Stimulated activated CD8-positive, alpha-beta memory T cell treated with anti-CD3 and anti-CD28 coated beads, Interleukin-2, amount 100 ng/mL, for 1 hour (primary cell): ENCODE results near the gene SPATA31C1.
"Not testable (repeated sequence)": the region's sequence is repeated elsewhere in the genome, so short reads cannot be mapped to it uniquely, and the experiment has no call there.

Experiments used
- DNase-seq, 2 donors: peaks; one replicate each; pipeline ENCODE4 v3.0.0-alpha.2; 2020; ENCODE audit warnings: low read depth in 2 of 2

The SPATA31C1 gene

DNA sequence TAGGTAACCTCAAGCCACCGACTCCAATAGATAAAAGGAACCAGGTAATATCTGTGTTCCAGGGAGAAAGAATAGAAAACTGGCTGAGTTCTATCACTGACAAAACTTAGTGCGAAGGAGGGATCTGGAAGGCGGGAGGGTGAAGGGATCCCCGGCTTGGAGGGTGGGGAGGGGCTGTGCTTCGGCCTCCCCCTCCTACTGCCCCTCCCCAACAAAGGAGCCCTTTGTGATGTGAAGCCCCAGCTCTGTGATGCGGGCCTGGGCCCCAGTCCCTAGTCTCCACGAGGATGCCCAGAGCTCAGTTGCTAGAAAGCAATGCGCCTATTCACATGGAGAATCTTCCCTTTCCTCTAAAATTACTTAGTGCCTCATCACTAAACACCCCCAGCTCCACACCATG is at the start of gene SPATA31C1:
SPATA31C1 (plus strand) TSS at position 301 of the 400 bp plus-strand sequence.
- DNase-seq: not testable (repeated sequence)

DNA sequence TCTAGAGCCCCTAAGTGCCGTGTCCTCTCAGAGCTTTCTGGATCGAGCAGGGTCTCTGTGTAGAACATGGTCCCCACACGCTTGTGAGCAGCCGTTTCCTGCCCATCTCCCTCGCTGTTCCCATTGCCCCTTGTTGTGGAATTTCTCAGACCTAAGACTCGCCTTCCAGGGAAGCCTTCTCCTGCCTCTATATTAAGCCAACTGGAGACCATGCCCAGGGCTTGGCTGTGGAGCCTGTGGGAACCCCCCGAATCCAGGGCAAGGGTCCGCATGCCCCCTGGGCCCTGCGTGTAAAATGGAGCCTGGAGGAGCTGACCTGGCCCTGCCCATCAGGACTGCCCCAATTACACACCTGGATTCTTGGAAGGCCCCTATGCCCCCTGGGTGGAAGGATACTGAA is 49.6 kb upstream of the SPATA31C1 start:
- DNase-seq: no peak

DNA sequence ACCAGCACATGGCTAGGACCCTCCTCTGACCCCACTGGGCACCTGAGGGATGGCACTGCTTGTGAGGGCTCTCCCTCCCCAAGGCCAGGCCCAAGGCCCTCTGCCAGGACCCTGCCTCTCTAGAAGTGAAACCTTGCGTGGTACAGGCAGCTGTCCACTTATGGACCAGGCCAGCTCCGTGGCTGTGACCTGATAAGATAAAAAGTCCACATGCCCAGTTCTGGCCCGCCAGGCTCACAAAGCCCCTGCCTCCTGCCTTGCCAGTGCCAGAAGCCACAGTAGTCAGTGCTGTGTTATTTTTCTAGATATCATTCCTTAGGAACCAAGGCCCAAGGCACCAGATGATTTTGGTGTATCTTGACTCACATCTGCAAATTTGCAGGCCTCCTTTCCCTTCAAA is 49.1 kb upstream of the SPATA31C1 start:
- DNase-seq: no peak

DNA sequence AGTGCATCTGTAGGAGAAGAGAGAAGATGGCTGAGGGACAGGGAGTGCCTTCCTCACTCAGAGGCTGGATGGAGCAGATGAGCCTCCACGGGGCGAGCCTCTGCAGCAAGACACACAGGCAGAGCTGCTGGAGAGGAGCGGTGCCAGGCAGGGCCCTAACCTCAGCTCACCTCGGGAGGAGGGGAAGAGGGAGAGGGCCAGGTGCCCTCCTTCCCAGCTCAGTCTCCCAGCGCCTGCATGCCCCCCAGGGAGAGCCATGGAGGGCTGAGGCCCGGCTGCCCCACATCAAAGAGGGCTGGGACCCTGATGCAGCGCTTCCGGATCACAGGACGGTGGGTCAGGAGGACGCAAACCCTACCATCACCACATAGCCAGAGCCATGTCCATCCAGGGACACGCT is 48.7 kb upstream of the SPATA31C1 start:
- no peak for DNase-seq

DNA sequence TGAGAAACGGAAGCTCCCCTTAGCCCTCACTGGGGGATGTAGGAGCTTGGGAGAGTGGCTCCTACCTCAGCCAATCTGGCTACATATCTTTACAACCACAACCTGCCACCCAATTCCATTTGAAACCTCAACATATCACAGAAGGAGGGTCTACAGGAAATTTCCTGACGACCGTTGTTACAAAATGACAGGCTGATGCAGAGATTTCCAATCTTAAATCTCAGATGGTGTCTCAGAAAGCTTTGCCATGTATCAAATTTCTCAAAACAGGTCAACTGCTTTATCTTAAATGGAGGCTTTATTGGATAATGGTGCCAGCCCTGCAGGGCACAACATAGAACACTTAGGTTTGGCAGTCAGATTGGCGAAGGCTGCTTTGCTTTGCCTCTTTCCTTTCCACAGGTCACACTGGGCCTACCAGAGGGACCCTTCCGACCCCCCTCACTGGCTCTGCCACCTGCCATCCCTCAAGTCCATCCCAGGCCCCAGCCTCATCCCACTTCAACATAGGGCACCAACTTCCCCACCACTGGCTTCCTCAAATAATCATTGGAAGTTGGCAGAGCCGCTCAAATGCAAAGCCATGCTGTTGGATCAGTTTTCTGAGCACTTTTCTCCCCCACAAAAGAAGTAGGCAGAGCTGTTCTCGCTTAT is 46.2 kb upstream of the SPATA31C1 start:
- no peak for DNase-seq

DNA sequence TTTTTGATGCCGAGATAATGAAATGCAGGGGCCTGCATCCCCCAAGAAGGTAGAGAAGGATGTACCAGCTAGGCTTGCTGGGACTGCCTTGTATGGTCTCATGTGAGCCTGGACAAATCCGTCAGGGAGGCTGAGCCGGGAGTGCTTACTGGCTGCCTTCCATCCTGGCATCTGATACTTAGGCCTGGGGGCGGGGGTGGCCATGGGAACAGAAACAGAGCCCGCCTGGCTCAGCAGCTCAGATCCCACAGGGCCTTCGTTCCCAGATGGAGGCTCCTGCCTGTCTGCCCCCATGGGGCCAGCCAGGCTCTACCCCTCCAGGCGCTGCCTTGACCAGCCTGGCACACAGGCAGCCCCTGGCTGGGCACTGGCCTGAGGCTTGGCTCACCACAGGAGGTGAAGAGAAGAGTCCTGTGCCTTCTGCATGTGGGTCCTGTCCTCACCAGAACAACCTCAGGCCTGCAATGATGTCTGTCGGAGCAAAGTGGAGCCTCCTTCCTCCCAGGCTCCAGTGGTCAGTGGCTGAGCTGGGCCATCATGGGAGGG is 45.6 kb upstream of the SPATA31C1 start:
- DNase-seq: no peak

DNA sequence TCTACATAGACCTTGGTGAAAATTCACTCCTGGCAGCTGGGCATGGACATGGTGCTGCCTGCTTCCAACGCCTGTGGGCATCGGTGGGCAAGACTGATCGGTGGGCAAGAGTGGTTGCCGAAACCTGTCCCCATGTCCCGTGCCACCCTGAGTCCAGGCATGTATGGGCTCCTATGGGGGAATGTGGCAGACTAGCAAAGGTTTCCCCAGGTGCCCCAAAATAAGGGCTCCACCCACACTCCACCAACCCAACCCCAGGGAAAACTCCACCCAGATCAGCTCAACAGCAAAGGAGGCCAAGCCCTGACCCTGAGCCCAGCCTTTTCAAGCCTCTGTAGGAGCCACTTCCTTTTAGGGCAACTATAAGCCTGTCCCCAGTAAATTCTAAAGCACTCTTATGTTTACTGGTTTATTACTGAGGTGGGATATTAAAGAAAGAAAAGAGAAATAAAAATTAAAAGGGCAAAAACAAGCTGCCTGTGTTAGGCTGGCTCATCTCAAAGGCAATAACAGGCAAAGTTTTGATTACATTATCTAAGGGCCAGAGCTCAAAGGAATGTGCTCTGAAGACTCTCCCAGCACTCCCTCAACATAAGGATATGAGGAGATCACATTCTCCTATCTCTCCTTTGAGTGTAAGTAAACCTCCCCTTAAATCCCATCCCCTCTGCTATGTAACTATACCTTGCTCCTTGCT is 44.0 kb upstream of the SPATA31C1 start:
- no peak for DNase-seq

DNA sequence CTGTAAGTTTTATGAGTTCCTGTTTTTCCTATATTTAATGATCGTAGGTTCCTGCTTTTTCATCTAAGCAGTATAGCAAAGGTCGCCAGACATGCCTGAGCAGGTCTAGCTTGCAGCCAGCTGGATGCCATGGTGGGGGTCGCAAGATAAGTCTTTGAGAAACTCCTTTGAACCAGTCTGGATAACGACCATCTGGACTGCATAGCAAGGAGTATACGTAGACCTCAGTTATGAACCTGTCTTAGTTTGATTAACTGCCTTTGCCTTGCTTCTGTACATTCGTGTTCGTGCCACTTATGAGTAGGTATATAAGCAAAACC is 43.5 kb upstream of the SPATA31C1 start:
- DNase-seq: no peak

DNA sequence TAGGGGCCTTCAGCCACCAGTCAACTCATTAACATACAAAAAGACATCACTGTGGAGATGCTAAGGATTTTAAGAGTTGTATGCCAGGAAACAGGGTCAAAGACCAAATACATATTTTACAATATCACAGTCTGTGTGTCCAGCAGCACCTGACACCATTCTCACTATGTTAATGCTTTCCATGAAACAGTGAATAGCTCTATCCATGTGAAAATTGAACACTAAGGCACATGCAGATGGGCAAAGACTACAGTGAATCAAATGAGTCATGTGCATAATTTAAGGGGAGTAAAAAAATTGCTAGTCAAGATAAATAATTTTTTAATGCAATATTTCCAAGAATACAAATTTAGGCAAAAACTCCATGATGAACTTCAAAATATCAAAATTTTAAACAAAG is 42.7 kb upstream of the SPATA31C1 start:
- DNase-seq: no peak

DNA sequence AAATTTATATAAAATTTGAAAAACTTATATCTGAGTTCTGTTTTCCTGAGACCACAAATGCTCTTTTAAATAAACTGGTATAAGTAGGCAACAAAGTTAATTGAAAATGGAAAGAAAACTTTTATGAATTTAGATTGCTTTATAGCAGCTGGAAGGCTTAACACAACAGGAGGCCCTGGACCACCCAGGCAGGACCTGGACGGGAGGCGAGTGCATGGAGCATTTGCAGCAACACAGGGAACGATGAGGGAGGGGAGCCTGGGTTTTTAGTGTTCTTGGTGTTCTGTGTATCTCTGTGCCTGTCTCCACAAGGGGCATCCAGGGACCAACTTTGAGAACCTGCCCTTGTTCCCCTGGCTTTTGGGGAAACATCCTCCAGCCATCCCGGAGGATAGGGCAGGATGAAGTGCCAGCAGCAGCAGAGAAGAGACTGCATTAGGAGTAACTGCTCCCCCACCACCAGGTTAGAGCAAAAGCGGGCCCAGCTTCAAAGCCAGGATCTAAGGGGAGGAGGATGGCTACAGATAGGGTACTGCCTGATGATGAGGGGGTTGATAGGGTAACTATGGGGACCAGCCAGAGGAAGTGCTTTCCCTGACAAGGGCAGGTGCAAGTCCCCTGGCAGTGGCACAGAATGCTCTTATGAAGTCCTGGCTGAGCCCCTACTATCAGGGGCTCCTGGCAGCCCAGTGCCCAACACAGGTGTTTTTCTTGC is 41.8 kb upstream of the SPATA31C1 start:
- no peak for DNase-seq

DNA sequence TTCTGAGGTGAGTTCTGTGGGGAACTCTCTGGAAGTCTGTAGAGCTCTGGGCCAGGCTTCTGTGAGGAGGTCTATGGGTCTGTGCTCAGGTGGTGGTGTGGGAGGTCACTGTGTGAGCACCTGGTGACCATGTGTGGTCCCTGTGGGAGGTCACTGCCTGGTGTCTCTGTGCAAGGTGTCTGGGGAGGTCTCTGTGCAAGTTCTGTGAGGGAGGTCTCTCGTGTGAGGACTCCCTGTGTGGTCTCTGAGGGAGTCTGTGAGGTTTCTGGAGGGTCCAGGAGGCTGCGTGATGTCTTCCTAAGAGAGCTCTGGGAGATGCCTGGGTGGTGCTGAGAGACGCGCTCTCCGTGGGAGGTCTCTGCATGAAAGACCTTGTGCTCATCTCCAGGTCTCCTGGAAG is 41.1 kb upstream of the SPATA31C1 start:
- DNase-seq: no peak

DNA sequence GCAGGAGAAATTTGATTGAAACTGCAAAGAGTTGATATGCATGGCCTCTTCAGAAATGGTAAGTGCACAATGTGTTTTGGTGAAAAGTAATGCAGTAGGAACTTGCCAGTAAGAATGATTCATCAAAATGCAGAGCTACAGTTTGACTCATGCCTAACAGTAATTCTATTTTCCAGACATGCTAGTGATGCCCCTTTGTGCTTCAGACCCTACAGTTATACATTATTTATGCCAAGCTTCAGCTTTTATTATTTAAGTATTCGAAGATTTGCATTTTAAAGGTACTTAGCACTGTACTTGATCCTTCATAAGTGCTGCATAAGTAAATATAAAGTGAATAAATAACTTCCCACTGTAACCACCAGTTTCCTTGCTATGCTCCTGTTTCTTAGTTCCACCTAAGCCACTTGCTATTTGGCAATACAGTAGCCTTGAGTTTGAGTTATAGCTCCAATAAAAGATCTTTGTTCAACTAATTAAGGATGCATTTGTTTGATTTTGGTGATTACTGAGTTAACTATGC is 38.7 kb upstream of the SPATA31C1 start:
- DNase-seq: no peak

DNA sequence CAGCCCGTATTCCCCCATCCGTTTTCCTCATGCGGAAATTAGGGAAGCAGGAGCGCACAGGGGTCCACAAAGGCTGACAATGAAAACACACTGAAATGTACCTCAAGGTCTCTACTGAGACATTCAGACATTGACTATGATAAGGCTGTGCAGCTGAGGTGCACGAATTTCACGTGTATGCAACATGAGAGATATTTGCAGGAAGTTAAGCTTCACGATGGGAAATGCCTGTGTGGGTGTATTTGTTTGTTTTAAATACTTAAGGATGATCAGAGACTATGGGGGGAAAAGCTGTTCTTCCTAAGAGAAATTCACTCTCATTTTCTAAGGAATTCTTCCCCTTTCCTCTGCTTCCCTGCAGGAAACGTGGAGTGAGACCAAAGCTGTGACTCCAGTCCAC is 37.6 kb upstream of the SPATA31C1 start:
- no peak for DNase-seq

DNA sequence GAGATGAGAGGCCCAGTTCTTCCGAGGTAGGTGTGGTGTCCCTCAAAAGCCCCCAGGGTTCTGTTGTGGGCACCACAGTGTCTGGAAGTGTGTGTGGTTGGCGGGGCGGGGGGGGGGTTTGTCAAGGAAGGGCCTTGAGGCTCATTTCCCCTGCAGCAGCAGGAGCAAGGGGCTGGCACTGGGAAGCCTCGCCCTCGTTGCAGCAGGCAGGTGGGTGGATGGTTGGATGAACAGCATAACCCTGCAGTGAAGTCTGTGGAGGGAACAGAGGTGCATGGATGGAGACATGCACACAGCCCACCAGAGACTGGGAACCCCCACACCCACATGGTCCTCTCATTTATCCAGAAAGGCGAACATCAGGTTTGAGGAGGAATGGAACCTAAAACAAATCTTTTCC is 37.1 kb upstream of the SPATA31C1 start:
- no peak for DNase-seq

DNA sequence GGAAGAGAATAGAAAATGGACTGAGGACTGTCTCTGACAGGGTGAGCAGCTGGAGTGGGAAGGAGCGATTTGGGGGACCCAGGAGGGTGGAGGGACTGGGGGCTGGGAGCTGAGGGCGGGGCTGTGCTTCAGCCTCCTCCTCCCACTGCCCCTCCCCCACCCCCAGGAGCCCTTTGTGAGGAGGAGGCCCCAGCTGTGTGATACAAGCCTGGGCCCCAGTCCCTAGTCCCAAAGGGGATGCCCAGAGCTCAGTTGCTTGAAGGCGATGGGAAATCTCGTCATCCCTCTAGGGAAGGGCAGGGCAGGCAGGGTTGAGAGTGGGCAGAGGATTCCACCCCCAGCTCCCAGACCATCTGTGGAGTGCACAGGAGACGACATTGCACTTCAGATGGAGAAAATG is 35.1 kb upstream of the SPATA31C1 start, which contains the start of gene SPATA31E1:
SPATA31E1 (plus strand) TSS at position 251 of the 400 bp plus-strand sequence; CDS start at position 266, 15 bp downstream.
- no peak for DNase-seq

DNA sequence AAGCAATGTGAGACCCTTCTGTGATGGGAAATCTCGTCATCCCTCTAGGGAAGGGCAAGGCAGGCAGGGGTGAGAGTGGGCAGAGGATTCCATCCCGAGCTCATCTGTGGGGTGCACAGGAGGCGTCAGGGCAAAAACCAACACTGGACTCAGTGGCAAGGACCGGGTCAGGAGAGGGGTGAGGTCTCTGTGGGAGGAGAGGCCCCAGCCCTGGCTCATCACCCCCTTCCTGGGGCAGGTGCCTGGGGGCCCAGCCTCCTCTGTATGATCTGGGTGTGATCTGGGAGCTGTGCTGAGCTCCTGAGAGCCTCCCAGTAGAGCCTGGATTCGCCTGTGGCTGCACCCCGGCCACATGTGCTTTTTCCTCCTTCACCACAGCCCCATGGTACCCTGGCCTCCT is 34.5 kb upstream of the SPATA31C1 start:
- no peak for DNase-seq

DNA sequence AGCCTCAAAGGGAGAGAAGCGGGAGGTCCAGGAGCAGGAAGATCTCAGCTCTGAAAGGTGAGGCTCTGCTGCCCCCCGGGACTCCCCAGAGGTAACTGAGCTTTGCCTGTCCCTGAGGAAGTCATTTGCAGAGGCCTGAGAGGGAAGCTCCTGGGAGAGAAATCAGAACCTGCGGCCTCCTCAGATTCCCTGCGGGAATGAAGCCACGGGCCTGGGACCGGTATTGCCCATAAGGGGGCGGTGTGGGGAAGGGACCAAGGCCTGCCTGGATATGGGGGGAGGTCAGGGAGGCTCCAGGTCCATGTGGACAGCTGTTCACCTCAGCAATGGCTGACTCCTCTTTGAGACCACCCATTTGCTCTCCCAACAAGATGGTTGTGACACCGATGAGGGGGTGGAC is 33.8 kb upstream of the SPATA31C1 start:
- no peak for DNase-seq

DNA sequence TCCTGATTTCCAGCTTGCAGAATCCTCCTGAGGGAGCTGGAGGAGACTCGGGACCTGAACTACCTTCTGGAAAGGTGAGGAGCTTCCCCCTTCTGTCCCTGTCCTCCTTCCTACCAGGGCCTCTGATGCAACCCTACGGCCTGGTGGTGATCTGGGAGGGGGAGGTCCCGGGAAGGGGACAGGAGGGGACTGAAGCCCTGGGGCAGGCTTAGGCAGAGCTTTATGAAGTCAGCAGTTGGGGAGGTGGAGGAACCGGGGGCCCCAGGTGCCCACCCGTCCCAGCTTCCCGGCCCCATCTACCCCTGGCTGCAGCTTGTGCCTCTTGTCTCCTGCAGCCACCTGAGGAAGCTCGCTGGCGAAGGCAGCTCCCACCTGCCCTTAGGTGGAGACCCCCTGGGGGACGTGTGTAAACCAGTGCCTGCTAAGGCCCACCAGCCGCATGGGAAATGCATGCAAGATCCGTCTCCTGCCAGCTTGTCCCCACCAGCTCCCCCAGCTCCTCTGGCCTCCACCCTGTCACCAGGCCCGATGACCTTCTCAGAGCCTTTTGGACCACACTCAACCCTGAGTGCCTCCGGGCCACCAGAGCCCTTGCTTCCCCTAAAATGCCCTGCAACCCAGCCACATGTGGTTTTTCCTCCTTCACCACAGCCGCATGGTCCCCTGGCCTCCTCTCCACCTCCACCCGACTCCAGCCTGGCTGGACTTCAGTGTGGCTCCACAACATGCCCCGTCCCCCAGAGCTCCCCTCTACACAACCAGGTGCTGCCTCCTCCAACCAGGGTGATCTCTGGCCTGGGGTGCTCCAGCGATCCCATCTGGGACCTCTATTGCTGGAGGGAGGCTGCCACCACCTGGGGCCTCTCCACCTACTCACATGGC is 32.9 kb upstream of the SPATA31C1 start:
- no peak for DNase-seq

DNA sequence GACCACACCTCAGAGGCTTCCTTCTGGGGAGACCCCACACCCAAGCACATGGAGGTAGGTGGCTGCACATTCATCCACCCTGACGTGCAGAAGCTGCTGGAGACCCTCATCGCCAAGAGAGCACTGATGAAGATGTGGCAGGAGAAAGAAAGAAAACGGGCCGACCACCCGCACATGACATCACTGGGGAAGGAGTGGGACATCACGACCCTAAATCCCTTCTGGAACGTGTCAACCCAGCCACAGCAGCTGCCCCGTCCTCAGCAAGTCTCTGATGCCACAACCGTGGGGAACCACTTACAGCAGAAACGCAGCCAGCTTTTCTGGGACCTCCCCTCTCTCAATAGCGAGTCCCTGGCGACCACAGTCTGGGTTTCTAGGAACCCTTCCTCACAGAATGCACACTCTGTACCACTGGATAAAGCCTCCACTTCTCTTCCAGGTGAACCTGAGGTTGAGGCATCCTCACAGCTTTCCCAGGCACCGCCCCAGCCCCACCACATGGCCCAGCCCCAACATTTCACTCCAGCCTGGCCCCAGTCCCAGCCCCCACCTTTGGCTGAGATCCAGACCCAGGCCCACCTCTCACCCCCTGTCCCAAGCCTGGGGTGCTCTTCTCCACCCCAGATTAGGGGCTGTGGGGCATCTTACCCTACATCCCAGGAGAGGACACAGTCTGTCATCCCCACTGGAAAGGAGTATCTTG is 32.1 kb upstream of the SPATA31C1 start:
- no peak for DNase-seq

DNA sequence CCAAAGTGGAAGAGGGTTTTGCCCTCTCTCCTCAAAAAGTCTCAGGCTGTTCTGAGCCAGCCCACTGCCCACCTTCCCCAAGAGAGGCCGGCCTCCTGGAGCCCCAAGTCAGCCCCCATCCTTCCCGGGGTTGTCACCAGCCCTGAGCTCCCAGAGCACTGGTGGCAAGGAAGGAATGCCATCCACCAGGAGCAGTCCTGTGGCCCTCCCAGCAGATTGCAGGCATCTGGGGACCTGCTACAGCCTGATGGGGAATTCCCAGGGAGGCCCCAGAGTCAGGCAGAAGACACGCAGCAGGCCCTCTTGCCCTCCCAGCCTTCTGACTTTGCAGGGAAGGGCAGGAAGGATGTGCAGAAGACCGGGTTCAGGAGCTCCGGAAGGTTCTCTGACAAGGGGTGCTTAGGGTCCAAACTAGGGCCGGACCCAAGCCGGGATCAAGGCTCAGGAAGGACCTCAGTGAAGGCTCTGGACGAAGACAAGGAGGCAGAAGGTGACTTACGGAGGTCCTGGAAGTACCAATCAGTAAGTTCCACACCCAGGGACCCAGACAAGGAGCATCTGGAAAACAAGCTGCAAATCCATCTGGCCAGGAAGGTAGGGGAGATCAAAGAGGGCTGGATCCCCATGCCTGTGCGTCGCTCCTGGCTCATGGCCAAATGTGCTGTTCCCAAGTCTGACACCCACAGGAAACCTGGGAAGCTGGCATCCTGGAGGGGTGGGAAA is 31.4 kb upstream of the SPATA31C1 start:
- DNase-seq: no peak
